Thoracic aorta (tissue), 2 donors: ENCODE results near the gene MYO5B. TPM values are rescaled to one million over a fixed set of nuclear protein-coding genes. Genes with fewer than 3 reads are reported as not detected.

Experiments used
- ATAC-seq: fragments of 150-250 bp; one replicate; pipeline ENCODE4 v1.8.0; 2017; ENCODE audit warnings: low read depth; ENCODE audit not compliant: insufficient number of reproducible peaks, low FRiP score
- DNase-seq: peaks from one replicate; pipeline ENCODE4 v3.0.0-alpha.2; 2020; ENCODE audit warnings: low spot score
- H3K27ac ChIP-seq, 2 donors: fragments of 200-600 bp; sonication (generic); 1 replicate in 1 of 2; 2 replicates in 1 of 2; pipeline ENCODE4 v1.5.1; 2016; ENCODE audit warnings: mild to moderate bottlenecking in 2 of 2, moderate library complexity in 2 of 2
- H3K27me3 ChIP-seq: fragments of 200-600 bp; sonication (generic); replicated peaks from 2 replicates; pipeline ENCODE4 v1.6.0; 2016; ENCODE audit warnings: mild to moderate bottlenecking; ENCODE audit not compliant: insufficient read depth
- H3K36me3 ChIP-seq: fragments of 200-600 bp; sonication (generic); one replicate; pipeline ENCODE4 v1.5.1; 2016
- H3K4me1 ChIP-seq, 2 donors: fragments of 200-600 bp; sonication (generic); 1 replicate in 1 of 2; 2 replicates in 1 of 2; pipeline versions ENCODE4 v1.5.1 to v1.6.0; 2016; ENCODE audit warnings: low read depth in 2 of 2, mild to moderate bottlenecking in 1 of 2; ENCODE audit not compliant: control insufficient read depth in 1 of 2
- H3K4me3 ChIP-seq: fragments of 200-600 bp; sonication (generic); 2 replicates; pipeline ENCODE4 v1.5.1; 2016; ENCODE audit warnings: mild to moderate bottlenecking
- H3K9me3 ChIP-seq: fragments of 200-600 bp; sonication (generic); 2 replicates; pipeline ENCODE4 v1.5.1; 2016
- total RNA-seq, 2 donors: library from RNA; depleted of rRNA; stranded (reverse); fragments of >200 nt; gene quantifications; one replicate each; pipeline versions ENCODE4 v1.1.0 to v1.2.3, GENCODE V29; 2016
- TF ChIP-seq, protein P1 (sequence below): fragments of 200-600 bp; sonication (generic); IDR thresholded peaks from one replicate; pipeline ENCODE4 v1.5.1; 2019; ENCODE audit warnings: antibody characterized with exemption

MYO5B gene
- total RNA-seq, 2 donors from 2014 or later: 8.3 to 13.5 TPM

DNA sequence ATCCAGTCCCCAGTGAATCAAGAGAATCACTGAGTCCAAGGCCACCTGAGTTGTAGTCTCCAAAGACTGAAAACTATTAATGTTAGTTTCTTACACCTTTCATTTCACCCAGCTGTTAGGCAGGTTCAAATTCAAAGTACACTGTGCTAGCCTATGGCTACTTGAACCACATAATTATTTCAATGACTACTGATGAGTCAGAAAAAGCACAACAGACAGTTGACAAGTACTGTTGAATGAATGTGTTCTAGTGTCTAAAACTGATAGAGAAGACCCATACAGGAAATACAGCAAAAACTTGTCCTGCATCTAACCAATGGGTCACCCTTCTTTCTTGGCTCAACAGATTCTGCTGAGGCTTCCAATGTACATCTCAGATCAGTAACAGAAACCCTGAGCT lies 160.9 kb downstream of the MYO5B start:
- Histone ChIP-seq H3K9me3 (no peaks in the 10 kb centered on the region), H3K4me1 (no peaks in the 10 kb centered on the region), H3K27ac (no peak overlapping the region), H3K27me3 (no peaks in the 10 kb centered on the region), H3K4me3 (no peak overlapping the region), H3K36me3 (no peaks in the 10 kb centered on the region)
- DNase-seq: no peak
- no peak for ATAC-seq
- TF ChIP-seq, protein P1, sequence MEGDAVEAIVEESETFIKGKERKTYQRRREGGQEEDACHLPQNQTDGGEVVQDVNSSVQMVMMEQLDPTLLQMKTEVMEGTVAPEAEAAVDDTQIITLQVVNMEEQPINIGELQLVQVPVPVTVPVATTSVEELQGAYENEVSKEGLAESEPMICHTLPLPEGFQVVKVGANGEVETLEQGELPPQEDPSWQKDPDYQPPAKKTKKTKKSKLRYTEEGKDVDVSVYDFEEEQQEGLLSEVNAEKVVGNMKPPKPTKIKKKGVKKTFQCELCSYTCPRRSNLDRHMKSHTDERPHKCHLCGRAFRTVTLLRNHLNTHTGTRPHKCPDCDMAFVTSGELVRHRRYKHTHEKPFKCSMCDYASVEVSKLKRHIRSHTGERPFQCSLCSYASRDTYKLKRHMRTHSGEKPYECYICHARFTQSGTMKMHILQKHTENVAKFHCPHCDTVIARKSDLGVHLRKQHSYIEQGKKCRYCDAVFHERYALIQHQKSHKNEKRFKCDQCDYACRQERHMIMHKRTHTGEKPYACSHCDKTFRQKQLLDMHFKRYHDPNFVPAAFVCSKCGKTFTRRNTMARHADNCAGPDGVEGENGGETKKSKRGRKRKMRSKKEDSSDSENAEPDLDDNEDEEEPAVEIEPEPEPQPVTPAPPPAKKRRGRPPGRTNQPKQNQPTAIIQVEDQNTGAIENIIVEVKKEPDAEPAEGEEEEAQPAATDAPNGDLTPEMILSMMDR: no peak

DNA sequence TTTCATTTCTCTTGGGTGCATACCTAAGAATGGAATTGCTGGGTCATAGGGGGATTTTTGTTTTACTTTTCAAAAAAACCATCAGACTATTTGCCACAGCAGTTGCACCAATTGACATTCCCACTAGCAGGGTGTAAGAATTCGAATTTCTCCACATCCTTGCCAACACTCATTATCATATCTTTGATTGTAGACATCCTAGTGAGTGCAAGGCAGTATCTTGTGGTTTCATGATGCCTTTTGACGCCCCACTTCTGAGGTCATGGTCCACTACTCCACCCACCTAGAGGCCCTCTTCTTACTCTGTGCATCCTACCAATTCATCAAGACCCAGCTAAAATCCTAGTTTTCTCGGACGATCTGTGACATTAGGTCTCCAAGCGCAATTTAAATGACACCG lies 161.9 kb downstream of the MYO5B start:
- DNase-seq (no peak), ATAC-seq (no peak)
- no peaks in the 10 kb centered on the region for H3K9me3 ChIP-seq
- no peaks in the 10 kb centered on the region for H3K4me1 ChIP-seq
- no peaks in the 10 kb centered on the region for H3K36me3 ChIP-seq
- no peaks in the 10 kb centered on the region for H3K27me3 ChIP-seq
- TF ChIP-seq, protein P1: no peak
- H3K4me3 ChIP-seq: no peak overlapping the region
- H3K27ac ChIP-seq: no peak overlapping the region

DNA sequence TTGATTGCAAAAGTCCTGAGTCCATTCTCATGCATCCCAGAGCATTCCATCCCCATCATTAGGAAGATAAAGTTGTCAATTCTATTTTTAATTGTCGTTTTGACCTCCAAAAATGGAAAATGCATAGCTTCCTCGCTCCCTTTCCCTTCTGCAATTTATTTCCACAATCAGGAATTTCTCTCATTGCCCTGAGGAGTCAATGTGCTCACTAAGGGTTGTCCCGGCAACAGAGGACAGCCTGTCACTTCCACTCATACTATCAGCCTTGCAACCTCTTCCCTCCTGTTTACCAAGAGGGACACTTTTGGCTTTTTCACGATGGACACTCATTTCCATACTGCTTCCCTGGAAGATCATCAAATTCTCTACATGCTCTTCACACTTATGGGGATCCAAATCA lies 164.8 kb downstream of the MYO5B start:
- no peak overlapping the region for H3K4me3 ChIP-seq
- ATAC-seq: no peak
- TF ChIP-seq, protein P1: no peak

DNA sequence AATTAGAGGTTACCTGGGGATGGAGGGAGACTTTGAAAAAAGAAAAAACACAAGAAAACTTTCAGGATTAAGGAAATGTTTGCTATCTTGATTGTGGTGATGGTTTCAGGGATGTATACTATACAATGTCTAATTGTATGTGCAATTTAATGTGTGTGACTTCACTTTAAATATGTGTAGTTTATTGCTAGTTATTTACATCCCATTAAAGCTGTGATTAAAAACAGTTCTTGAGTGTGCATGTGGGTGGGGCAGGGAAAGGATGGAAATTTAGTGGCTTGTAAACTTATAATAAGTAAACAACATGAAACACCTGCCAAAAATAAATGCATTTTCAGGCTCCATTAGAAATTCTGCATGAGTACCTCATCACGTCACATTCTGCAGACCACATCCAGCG lies 167.0 kb downstream of the MYO5B start:
- H3K27me3 ChIP-seq: no peaks in the 10 kb centered on the region
- no peaks in the 10 kb centered on the region for H3K9me3 ChIP-seq
- H3K36me3 ChIP-seq: no peaks in the 10 kb centered on the region
- no peak for ATAC-seq
- H3K4me1 ChIP-seq: peaks cover 0 to 9% of the 10 kb centered on the region in 2 donors
- TF ChIP-seq, protein P1: no peak
- no peak overlapping the region for H3K27ac ChIP-seq
- H3K4me3 ChIP-seq: no peak overlapping the region
- DNase-seq: no peak

More for the DNA sequence above, 164.8 kb downstream of the MYO5B start:
- Histone ChIP-seq H3K27ac (no peak overlapping the region), H3K4me1 (peaks cover 0 to 9% of the 10 kb centered on the region in 2 donors), H3K27me3 (no peaks in the 10 kb centered on the region), H3K36me3 (no peaks in the 10 kb centered on the region), H3K9me3 (no peaks in the 10 kb centered on the region)
- no peak for DNase-seq

DNA sequence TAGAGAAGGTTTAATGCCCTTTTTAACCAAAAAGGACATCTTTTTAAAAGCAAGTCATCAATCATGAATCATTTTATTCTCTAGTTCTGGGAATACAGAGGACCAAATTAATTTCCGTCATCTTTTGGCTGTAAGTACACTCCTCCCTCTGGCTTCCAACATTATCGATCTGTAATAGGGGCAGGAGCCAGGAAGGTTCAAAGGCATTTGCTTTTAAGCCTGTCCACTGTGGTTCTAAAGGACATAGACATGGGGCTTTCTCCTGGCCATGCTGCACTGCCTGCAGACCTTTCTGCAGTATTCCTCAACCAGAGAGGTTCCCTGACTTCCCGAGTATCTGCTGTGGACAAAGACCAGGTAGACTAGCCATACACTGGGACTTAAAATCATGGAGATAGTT lies 170.5 kb downstream of the MYO5B start:
- Histone ChIP-seq H3K27me3 (no peaks in the 10 kb centered on the region), H3K9me3 (no peaks in the 10 kb centered on the region), H3K36me3 (no peaks in the 10 kb centered on the region), H3K4me1 (peaks cover 0 to 9% of the 10 kb centered on the region in 2 donors), H3K4me3 (no peak overlapping the region), H3K27ac (no peak overlapping the region)
- DNase-seq (no peak), ATAC-seq (no peak)
- TF ChIP-seq, protein P1: no peak
